Measurements from ENCODE around the gene DBNL.

The DBNL gene

DNA sequence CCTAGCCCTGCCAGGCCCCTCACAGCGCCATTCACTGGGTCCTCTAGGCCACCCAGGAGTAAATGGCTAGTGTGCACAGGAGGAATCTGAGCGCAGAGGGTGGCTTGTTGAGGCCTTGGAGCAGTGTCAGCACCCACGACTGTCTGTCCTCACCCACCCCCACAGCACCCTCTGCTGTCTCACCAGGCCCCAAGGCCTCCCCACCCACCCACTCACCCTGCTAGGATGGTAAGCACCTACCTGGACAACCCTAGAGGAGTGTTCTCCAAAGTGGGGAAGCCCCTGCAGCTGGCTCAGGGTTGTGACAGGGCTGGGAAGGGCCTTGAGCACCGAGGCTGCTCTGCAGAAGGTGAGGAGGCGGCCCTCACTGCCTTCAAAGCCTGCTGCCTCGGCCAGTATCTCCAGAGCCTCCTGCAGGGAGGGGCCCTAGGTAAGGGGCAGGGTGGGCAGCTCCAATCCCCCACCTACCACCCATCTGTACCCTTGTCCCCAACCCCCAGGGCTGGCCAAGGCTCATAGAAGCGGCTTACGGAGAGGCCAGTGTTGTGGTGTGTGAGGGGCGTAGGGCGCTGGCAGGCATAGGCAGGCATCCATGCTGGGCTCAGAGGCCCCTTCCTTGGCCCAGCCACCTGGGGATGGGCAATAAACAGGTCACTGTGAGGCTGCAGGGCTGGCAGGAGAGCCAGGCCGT lies 35.0 kb downstream of the DBNL start:
- no peak for DNase-seq

DNA sequence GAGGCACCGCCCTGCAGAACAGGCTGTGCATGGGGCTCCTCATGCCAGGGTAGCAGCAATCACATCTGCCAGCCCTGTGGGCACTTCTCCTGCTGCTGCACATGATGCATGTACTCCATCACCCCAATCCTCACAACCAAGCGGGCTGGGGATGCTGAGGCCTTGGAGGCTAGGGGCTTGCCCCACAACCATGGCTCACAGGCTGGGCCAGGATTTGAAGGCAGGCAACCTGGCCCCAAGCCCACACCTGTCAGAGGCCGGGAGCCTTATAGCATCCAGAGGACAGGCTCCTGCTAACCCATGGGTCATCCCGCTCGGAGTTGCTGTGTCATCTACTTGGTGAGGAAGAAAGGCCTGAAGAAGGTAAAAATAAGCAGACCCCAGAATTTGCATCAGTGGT lies 35.6 kb downstream of the DBNL start:
- no peak for DNase-seq

DNA sequence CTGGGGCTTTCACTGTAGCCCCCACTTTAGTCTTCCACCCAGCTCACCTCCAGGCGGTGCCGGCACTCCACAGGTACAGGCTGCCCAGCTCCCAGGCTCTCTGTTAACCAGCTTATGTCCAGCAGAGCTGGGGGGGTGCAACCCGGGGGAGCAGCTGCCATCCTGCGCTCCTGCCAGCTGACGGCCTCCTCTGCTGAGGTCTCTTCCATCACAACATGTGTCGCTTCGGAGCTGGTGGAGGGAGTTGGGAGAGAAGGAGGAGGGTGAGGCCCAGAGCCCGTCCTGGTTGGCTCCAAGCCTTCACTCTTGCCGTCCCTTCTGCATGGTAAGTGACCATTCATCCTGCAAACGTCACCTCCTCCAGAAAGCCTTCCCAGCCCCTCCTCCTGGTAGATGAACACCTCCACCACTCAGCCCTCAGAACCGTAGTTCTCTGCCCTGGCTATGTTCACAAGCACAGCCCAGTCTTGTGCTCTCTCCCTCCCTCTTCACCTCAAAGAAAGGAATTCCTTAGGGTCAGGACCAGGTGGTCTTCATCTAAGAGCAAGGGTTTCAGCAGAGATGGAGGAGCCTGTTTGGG lies 36.3 kb downstream of the DBNL start:
- no peak for DNase-seq

DNA sequence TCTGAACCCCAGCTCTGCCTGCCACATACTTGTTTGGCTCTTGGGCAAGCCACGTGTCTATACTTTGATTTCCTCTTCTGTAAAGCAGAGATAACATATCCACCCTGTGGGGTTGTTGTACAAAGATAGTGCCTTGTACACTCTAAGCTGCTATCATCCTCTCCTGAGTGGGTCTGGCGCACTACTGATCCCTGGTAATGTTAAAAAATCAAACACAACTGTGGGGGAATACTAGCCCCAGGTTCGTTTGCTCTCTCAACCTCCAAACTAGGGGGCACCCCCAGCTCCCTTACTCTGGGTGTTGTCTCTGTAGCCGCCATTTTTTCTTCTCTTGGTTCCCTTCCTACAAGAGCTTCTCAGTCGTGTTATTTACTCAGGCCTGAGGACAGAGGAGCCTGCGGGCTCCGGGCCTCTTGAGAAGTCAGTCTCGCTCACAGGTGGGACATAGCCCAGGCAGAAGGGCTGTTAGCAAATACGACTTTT lies 36.8 kb downstream of the DBNL start:
- no peak for DNase-seq

DNA sequence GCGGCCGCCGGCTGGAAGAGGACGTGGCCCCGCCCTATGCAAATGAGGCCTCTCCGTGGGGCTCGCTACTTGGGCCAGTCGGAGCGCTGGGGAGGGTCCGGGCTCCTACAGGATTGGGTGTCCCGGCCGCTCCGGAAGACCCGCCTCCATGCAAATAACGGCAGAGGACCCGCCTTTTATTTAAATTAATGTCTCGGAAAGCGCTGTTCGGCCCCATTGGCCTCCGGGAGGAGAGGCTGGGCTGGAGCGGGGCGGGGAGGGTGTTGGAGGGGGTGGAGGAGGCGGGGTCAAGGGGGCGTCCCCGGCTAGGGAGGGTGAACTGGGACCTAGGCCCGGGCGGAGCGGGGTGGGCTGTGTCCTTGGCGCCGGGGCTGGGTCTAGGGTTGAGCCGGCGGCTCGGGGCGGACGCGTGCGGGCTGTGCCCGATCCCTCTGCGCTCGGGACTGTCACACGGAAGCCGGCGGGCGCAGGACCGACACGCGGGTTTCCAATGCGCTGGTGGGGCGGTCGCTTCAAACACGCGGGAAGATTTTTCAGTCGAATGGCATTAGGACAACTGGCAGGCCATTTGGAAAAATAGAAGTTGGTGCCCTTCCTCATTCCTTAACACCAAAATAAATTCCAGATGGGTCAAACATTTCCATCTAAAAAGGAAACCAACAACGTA lies 38.2 kb downstream of the DBNL start:
- peak; percentile 93 for DNase-seq

DNA sequence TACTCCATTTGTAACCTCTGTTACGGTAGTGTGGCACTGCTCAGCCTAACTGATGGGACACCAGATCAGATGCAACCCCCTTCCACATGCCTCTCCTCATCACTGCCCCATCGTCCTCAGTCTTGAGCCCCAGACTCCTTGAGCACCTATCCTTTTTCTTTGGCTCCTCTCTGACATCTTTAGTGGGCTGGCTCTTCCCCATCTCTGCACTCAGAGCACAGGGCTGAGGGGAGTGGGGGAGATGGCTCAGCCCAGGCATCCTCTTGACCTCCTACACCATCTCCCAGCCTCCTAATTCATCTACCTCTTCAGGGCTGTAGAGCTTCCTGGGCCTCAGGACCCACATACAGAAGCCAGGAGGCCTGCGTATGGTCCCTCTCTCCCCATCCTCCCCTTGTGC lies 39.3 kb downstream of the DBNL start:
- no peak for DNase-seq

DNA sequence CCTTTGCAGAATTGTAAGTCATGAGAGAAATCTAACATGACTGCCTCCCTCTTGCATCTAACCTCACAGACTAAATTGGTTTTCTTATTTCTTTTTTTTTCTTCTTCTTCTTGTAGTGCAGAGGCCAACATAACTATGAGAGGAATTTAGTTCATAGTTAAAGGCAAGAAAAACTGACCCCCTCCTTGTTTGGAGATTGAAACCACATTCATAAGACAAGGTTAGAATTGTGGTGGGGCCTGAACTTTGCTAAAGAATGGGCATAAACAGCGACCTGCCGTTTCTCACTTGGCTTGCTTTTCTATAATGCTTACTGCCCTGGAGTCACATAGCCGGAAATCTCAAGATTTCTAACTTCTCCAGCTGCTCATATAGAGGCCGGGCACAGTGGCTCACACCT lies 40.2 kb downstream of the DBNL start:
- no peak for DNase-seq

DNA sequence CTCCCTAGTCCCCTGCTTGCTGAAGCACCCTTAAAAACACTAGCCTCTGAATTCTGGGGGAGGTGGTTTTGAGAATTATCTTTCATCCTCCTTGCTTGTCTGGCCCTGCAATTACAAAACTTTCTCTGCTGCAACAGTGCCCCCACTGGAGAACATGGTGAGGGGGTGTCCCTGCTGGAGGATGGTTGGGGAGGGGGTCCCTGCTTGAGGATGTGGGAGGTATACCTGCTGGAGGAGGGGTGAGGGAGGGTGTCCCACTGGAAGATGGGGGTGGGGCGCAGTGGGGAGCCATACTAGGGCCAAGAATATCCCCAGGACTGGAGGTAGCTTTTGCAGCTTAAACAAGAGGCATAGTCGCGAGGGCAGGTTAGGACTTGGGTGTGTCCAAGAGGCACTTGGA lies 41.0 kb downstream of the DBNL start:
- no peak for DNase-seq

DNA sequence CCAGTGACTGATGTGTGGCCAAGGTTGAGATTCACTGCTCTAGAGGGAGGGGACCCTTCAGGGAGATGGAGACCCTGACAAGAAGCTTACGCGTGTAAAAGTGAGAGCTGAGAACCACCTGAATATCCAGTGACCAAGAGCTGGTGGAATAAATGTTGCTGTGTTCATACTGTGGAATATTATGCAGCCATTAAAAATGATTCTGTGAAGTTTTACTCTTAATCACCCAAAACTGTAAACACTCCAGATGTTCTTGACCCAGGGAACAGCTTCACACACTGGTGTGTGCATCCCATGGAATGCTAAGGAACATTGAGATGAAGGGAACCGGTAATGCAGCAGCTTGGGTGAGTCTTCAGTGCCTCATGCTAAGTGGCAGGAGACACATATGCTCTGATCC lies 42.1 kb downstream of the DBNL start:
- no peak for DNase-seq

DNA sequence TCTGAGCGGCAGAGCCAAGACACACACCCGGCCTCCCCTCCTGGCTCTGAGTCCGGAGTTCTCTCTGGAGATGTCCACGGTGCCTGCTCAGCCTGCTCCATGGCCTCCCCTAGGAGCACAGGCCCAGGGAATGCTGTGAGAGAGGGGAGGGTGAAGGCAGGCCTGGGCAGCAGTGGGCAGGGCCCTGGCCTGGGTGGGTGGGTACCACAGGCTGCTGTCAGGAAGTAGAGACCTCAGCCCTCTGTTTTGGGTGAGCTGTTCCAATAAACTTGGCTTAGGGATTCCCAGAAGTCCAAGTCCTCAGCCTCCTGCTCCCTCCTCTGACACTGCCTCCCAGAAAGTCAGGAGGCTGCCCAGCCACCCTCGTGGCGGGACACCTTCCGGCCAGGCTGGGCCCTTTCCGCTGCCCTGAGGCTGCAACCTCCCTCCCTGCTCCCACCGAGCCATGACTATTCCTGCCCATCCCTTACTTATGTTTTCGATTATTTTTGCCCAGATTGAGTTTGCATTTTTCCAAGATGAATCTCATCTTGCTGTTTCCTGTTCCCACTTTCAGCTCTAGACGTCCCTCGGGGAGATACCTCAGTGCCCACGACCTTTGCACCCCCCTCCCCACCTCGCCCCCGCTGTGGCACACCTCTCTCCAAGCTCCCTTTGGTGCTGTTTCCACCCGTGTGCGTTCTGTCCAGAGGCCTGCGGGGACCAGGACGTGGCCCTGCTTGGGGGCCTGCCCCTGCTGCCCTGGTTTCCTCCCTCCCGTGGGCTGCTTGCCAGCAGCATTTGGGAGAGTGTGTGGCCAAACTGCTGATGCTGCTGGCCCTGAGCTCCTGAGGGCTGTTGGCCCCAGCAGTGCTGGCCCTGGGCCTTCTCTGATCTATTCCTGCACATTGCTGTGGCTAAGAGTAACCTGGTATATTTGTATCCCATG lies 43.7 kb downstream of the DBNL start:
- DNase-seq = no peak

DNA sequence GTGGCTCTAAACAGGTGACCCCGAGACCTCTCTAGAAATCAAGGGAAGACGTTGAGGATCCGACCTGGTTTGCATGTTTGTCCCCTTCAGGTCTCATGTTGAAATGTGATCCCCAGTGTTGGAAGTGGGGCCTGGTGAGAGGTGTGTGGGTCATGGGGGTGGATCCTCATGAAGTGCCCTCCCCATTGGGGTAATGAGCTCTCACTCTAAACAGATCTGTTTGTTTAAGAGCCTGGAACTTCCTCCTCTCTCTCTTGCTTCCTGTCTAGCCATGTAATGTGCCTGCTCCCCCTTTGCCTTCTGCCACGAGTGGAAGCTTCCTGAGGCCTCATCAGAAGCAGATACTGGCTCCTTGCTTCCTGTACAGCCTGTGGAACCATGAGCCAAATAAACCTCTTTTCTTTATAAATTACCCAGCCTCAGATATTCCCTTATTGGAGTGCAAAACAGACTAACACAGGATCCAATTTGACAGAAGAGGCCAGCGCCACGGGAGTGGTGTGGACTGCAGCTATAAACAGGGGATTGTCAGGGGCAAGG lies 48.7 kb downstream of the DBNL start:
- no peak for DNase-seq

DNA sequence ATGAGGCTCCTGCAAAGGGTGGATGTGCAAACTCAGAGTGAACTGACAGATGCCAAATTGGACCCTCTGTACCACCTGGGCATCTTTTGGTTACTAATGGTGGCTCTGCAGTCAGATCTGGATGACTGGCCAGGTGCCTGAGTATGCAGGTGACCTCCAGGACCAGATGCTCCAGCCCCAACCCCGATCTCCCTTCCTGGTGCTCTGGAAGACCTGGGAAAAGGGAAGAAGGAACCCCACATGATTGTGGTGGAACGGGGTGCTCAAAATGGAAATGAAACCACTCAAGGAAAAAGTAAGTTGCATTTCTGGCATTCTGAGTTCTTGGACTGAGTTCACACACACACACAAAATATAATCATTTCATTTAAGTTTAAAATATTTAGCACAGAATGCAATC lies 49.9 kb downstream of the DBNL start:
- DNase-seq = no peak

DNA sequence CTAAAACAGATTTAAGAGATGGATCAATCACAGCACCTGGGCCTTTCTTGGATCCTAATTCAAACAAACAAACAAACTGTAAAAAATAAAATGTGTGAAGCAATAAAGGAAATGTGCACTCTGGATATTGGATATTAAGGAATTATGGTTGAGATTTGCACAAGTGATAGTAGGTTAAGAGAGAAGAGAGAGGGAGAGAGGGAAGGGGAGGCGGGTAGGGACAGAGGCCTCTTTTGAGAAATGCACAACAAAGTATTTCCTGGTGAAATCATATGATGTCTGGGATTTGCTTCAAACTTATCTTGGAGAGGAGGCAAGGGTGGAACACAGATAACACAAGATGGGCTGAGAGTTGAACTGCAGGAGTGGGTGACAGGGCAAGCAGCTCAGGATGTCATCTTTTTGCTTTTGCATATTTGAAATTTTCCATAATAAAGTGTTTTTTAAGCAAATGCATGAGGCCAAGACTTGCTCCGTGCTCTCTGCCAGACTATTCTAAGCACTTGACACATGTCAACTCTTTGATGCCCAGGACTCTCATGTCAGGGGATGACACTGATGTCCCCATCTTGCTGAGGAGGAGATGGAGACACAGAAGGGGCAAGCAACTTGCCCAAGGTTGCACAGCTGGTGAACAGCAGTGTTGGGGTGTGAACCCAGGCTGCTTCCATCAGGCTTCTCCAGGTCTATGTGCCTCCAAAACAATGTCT lies 50.5 kb downstream of the DBNL start:
- DNase-seq = no peak

DNA sequence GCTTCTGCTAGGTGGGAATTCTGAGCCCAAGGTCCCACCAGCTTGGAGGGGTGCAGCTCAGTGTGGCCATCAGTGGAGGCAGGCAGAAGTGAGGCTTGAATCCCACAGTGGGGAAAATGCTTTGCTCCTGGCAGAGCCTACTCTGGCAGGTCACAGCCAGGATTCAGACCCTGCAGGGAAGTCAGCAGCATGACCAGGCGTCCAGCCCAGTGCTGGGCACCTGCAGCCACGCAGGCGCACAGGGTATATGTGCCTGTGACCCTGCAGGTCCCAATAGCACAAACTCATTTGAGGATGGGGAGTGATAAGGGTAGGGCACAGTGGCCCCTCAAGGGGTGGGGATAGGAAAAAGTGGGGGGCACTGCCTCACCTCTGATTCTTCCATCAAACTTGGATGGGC lies 51.3 kb downstream of the DBNL start:
- DNase-seq = no peak

DNA sequence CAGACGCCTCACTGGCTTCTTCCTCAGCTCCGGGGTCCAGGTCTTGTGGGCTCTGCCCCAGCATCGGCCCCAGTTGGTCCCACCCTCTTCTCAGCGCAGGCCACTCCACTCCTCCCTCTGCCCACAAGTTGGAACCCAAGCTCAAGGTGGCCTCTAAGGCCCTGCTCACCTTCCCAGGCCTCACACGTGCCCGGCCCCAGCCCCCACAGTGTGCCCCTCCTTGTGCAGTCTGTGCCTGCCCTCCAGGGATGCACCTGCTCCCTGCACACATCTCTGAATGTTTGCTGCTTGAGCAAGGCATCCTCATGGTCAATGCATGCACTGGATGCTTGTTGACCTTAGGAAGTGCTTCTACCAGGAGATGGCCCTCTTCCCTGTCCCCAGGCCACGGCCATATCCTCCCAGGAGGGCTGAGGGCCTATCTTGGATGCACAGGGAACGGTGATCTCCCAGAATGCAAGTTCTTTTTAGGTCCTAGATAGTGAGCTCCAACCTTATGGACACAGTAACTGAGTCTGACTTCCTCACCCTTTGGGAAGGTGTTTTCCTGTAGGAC lies 51.9 kb downstream of the DBNL start:
- no peak for DNase-seq

DNA sequence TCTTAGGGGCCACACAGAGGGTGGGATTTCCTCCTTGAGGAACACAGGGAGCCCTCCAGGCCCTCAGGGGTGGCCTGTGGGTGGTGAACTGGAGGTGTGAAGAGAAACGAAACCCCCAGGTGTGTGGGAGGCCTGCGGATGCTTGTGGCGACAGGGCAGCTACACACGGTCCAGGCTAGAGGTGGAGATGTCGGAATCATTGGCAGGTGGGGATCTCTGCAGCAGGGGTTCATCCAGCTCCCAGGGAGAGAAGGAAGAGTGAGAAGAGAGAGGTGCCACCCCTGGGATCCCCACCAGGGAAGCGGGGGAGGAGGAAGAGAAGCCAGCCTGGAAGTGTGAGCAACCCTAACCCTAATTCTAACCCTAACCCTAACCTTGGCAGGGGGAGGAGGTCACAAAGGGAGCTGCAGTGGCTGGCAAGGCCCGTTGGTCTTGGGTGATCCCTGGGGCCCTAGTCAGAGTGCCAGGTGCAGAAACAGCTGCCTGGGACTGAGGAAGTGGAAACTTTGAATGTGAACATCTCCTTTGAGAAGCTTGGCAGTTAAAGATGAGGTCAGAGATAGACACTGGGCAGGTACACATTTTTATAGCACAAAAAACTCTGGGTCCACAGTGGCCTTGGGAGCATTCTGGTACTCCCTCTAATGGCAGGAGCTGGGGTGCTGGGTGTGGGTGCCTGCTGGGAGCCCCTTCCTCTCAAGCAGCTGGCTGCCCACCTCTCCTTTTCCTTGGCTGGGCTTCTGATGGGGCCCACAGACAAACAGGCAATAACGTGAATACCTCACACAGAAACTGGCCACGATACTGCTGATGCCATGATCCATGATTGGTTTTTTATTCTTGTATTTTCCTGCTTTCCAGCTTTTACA lies 52.8 kb downstream of the DBNL start:
- no peak for DNase-seq

DNA sequence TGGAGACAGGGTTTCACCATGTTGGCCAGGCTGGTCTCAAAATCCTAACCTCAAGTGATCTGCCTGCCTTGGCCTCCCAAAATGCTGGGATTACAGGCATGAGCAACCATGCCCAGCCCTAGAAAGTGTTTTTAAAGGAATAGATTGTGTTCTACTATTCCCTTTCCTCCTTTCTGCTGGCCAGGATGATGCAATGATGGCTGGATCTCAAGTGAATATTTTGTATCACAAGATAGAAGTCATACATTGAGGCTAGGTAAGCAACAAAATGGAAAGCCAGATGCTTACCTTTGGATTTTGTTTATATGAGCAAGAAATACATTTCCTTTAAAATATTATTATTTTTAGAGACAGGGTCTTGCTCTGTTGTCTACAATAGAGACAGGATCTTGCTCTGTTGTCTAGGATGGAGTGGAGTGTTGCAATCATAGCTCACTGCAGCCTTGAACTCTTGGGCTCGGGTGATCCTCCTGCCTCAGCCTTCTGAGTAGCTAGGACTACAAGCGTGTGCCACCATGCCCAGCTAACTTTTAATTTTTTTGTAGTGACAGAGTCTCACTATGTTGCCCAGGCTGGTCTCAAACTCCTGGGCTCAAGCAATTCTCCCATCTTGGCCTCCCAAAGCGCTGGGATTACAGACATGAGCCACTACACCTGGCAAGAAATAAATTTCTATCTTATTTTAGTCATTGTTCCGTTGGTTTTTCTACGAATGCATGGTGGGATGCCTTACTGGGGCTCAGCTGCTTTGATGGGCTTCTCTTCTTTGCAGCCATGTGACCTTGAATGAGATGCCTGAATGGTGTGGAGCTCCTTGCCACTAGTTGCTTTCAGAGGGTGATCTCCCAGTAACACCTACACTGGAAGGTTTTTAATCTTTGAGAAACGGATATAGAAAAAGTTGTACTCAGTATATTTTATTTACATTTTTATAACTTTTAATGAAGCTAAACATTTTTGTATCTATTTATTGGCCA lies 53.9 kb downstream of the DBNL start:
- no peak for DNase-seq

DNA sequence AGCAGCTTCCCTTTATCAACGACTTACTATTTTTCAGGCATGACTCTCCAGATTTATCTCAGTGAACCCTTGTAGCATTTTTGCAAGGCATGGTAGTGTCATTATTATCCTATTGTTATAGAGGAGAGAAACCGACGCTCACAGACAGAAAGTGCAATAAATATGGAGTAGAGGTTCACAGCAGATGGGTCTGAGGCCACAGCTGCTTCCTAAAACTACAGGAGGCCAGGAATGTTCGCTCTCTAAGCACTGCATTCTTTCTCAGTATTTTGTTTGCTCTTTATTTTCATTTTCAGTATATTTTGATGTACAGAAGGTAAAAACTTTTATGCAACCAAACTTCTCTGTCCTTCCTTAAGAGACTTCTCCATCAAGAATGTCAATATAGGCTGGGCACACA lies 55.2 kb downstream of the DBNL start:
- no peak for DNase-seq

DNA sequence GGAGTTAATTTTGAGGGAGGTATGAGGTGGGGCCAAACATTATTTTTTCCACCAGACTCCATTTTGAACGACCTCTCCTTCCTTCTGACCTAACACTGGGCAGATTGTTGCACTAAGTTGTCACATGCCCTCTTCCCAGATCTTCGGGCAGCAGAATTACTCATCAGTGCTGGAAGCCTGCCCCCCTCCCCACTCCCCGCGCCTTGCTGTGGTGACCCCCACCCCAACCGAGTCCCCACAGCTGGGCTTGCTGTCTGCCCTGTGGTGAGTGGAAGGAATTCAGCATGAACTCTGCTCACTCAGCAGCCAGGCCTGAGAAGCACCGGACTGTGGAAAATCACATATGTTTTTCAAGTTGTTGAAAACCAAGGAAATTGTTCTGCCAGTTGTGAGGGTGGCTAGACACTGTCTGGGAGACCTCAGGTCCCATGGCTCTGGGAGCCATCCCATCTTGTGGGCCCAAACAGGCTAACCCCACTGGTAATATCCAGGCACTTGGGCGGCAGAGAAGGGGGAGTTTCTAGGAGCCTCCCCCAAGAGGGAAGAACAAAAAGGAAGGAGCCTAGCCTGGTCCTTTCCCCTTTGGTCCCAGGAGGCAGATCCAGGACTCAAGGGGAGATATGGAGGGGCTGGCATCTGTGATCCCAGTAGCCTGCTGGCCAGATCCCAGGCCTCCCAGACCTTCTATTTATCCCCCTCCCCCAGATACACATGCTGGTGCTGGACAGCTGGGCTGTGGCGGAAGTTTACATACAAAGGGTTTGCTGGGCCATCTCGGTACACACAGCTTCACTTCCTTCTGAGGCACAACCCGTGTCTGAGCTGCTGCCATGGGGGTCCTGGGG lies 56.2 kb downstream of the DBNL start:
- no peak for DNase-seq

All from activated T-cell treated with anti-CD3 and anti-CD28 coated beads for 4 hours (primary cell).